HL-60 (cell line): Measurements from ENCODE around the gene SMYD2.

Experiments used
- DNase-seq, 2 experiments: peaks; one replicate each; pipeline ENCODE4 v3.0.0-alpha.2; 2010 to 2020; ENCODE audit warnings: low read depth in 1 of 2, low spot score in 1 of 2
- H3K27ac ChIP-seq: fragments of 250-450 bp; sonication (Bioruptor Pico); replicated peaks from 2 replicates; pipeline ENCODE4 v1.5.1; 2020; ENCODE audit warnings: mild to moderate bottlenecking, moderate library complexity
- H3K27me3 ChIP-seq: fragments of 250-450 bp; sonication (Bioruptor Pico); 2 replicates; pipeline ENCODE4 v1.5.1; 2021; ENCODE audit warnings: mild to moderate bottlenecking, moderate library complexity; ENCODE audit not compliant: insufficient read depth, poor library complexity, severe bottlenecking
- H3K4me3 ChIP-seq: replicated peaks from 2 replicates; pipeline ENCODE4 v1.5.1; 2011; ENCODE audit warnings: mild to moderate bottlenecking, control low read depth, low read length; ENCODE audit not compliant: insufficient read depth
- CTCF ChIP-seq: IDR thresholded peaks from one replicate; pipeline ENCODE4 v1.5.1; 2011; ENCODE audit warnings: low read length, control low read depth, inconsistent platforms; ENCODE audit not compliant: insufficient read depth
- GABPA ChIP-seq: IDR thresholded peaks from 2 replicates; pipeline ENCODE4 v1.6.1; 2012; ENCODE audit warnings: low read depth
- POLR2AphosphoS5 ChIP-seq: IDR thresholded peaks from 2 replicates; pipeline ENCODE4 v1.6.1; 2012; ENCODE audit warnings: low read depth
- SPI1 ChIP-seq: IDR thresholded peaks from 2 replicates; pipeline ENCODE4 v1.6.1; 2012; ENCODE audit warnings: low read depth, mild to moderate bottlenecking, borderline replicate concordance
- TF ChIP-seq, protein P1 (sequence below): IDR thresholded peaks from 2 replicates; pipeline ENCODE4 v1.6.1; 2012; ENCODE audit warnings: low read depth; ENCODE audit not compliant: insufficient replicate concordance

Gene SMYD2

GRCh38 chr1:214338212-214338611 is 57.3 kb downstream of the SMYD2 start:
- TF ChIP-seq SPI1 (no peak), GABPA (no peak), POLR2AphosphoS5 (no peak), CTCF (no peak)
- TF ChIP-seq, protein P1, sequence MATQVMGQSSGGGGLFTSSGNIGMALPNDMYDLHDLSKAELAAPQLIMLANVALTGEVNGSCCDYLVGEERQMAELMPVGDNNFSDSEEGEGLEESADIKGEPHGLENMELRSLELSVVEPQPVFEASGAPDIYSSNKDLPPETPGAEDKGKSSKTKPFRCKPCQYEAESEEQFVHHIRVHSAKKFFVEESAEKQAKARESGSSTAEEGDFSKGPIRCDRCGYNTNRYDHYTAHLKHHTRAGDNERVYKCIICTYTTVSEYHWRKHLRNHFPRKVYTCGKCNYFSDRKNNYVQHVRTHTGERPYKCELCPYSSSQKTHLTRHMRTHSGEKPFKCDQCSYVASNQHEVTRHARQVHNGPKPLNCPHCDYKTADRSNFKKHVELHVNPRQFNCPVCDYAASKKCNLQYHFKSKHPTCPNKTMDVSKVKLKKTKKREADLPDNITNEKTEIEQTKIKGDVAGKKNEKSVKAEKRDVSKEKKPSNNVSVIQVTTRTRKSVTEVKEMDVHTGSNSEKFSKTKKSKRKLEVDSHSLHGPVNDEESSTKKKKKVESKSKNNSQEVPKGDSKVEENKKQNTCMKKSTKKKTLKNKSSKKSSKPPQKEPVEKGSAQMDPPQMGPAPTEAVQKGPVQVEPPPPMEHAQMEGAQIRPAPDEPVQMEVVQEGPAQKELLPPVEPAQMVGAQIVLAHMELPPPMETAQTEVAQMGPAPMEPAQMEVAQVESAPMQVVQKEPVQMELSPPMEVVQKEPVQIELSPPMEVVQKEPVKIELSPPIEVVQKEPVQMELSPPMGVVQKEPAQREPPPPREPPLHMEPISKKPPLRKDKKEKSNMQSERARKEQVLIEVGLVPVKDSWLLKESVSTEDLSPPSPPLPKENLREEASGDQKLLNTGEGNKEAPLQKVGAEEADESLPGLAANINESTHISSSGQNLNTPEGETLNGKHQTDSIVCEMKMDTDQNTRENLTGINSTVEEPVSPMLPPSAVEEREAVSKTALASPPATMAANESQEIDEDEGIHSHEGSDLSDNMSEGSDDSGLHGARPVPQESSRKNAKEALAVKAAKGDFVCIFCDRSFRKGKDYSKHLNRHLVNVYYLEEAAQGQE: no peak
- DNase-seq: no peak
- Histone ChIP-seq H3K27me3 (no peaks in the 10 kb centered on the region), H3K4me3 (no peak overlapping the region), H3K27ac (no peak overlapping the region)

DNA sequence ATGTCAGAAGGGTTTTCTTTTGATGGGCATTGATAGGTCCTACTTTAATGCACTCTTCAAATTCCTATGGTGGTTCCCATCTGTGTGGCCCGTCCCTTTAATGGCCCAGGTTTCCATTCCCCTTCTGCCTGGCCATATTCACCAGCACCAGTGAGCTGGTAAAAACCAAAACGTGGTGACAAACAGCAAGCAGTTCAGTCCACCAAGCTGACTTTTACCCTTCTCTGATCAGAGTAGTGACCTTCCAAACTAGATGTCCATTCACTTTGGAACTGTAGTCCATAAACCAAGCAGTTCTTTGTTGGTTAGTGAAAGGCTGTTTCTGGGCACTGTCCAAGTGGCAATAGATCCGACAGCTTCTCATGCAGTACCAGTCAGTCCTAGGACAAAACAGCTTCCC is 60.5 kb downstream of the SMYD2 start:
- H3K27ac ChIP-seq: no peak overlapping the region
- no peak for DNase-seq
- TF ChIP-seq, protein P1: no peak
- TF ChIP-seq POLR2AphosphoS5: no peak
- no peak for TF ChIP-seq CTCF
- TF ChIP-seq GABPA: no peak
- TF ChIP-seq SPI1: no peak
- H3K4me3 ChIP-seq: no peak overlapping the region
- H3K27me3 ChIP-seq: no peaks in the 10 kb centered on the region

DNA sequence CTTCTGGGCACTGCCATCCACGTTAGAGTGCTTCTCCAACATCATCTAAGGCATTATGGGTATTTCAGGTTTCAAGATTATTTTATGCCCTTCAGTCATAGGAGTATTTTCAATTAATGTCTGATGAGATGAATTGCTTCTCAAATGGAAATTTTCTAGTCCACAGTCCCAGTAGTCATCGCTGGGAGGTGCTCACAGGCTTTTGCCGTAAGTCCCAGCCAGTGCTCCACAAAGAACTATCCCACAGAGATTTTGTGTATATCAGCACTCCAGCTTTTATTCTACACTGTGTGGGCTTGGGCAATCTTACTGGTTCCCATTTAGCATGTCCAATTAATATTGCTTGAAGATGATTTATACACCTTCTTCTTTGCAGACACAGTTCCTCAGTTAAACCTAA is 61.0 kb downstream of the SMYD2 start:
- Histone ChIP-seq H3K27ac (no peak overlapping the region), H3K4me3 (no peak overlapping the region), H3K27me3 (no peaks in the 10 kb centered on the region)
- no peak for DNase-seq
- no peak for TF ChIP-seq CTCF
- TF ChIP-seq, protein P1: no peak
- TF ChIP-seq SPI1: no peak
- TF ChIP-seq POLR2AphosphoS5: no peak
- TF ChIP-seq GABPA: no peak
